Astrocyte of the spinal cord (primary cell): ENCODE data around the gene CPZ.

ENCODE experiments used
- DNase-seq: peaks from one replicate; pipeline ENCODE4 v3.0.0; 2011; ENCODE audit warnings: low read depth, low spot score
- H3K4me3 ChIP-seq: 2 replicates; pipeline ENCODE4 v1.5.1; 2011; ENCODE audit warnings: low read depth, mild to moderate bottlenecking, low read length, moderate library complexity
- in situ Hi-C: cut with HindIII; loops from 2 replicates; pipeline ENCODE4 v1.10.0; 2017; ENCODE audit warnings: low sequenced_read_pairs
- TF ChIP-seq, protein P1 (sequence below): IDR thresholded peaks from 2 replicates; pipeline ENCODE4 v1.5.1; 2012; ENCODE audit warnings: low read depth, mild to moderate bottlenecking, low read length, inconsistent platforms

Gene CPZ

DNA sequence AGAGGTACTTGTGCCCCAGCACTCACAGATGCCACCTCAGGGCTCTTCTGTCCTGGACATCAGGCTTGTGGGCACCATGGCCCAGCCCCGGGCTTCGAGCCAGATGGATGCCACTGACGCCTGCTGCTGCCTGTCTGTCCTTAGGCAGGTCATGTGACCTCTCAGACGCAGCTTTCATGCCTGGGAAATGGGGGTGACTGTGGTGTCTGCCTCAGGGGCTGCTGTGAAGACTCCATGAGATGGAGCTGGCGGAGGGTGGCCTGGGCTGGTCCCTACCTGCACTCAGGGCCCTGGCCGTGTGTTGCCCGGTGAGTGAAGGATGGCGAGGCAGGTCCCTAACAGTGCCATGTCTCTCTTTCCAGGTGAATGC is 6.5 kb downstream of the CPZ start:
- TF ChIP-seq, protein P1, sequence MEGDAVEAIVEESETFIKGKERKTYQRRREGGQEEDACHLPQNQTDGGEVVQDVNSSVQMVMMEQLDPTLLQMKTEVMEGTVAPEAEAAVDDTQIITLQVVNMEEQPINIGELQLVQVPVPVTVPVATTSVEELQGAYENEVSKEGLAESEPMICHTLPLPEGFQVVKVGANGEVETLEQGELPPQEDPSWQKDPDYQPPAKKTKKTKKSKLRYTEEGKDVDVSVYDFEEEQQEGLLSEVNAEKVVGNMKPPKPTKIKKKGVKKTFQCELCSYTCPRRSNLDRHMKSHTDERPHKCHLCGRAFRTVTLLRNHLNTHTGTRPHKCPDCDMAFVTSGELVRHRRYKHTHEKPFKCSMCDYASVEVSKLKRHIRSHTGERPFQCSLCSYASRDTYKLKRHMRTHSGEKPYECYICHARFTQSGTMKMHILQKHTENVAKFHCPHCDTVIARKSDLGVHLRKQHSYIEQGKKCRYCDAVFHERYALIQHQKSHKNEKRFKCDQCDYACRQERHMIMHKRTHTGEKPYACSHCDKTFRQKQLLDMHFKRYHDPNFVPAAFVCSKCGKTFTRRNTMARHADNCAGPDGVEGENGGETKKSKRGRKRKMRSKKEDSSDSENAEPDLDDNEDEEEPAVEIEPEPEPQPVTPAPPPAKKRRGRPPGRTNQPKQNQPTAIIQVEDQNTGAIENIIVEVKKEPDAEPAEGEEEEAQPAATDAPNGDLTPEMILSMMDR, result no peak
- in situ Hi-C loops, result no loop called here
- H3K4me3 ChIP-seq, result no peak overlapping the region
- no peak for DNase-seq

DNA sequence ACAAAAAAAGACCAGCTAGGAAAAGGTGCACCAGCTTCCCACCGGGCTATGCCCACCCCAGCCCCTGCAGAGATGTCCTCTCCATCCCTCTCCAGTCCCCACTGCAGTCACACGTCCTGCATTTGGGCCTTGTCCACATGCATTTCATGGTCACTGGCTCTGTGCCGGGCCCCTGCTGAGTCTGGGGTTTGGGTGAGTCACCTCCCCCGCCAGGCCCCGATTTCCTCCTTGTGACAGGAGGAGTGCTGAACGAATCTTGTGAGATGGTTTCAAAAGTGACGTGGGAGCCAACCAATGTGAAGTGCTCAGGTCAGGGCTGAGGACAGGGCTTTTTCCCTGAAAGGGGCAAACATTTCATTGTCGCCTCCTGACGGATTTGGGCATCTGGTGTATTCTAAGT is 7.1 kb downstream of the CPZ start:
- H3K4me3 ChIP-seq, result no peak overlapping the region
- peak; percentile 91 for DNase-seq
- in situ Hi-C loops, result no loop called here
- TF ChIP-seq, protein P1, result no peak

- in situ Hi-C loops, result no loop called here
- H3K4me3 ChIP-seq, result no peak overlapping the region
- TF ChIP-seq, protein P1, result no peak
- DNase-seq, result no peak
These were observed 7.7 kb downstream of the CPZ start for GRCh38 chr4:8600266-8600665.

DNA sequence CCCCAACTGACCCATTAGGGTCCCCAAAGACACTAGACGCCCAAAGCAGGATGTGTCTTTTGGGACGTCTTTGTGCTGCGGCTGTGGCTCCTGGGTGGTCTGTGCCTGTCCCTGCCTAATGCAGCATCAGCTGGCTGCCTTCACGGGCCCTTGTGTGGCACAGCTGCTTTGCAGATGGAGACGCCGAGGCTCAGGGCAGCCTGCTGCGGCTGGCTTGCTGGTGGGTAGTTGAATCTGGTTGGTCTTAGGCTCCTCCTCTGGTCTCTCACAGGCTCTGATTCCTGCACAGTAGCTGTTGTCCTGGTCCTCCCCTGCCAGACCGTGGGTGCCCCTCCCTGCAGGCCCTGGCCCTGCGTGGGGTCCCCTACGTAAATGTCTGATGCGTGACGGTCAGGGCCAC is 8.1 kb downstream of the CPZ start:
- no peak overlapping the region for H3K4me3 ChIP-seq
- in situ Hi-C loops, result no loop called here
- DNase-seq, result no peak
- TF ChIP-seq, protein P1, result no peak

DNA sequence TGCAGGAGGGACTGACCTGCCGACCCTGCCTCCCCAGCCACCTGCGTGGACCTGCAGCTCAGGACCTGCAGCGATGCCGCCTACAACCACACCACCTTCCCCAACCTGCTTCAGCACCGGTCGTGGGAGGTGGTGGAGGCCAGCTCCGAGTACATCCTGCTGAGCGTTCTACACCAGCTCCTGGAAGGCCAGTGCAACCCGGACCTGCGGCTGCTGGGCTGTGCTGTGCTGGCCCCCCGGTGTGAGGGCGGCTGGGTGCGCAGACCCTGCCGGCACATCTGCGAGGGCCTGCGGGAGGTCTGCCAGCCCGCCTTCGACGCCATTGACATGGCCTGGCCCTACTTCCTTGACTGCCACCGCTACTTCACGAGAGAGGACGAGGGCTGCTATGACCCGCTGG is 8.5 kb downstream of the CPZ start:
- no peak overlapping the region for H3K4me3 ChIP-seq
- DNase-seq, result no peak
- in situ Hi-C loops, result no loop called here
- TF ChIP-seq, protein P1, result no peak

DNA sequence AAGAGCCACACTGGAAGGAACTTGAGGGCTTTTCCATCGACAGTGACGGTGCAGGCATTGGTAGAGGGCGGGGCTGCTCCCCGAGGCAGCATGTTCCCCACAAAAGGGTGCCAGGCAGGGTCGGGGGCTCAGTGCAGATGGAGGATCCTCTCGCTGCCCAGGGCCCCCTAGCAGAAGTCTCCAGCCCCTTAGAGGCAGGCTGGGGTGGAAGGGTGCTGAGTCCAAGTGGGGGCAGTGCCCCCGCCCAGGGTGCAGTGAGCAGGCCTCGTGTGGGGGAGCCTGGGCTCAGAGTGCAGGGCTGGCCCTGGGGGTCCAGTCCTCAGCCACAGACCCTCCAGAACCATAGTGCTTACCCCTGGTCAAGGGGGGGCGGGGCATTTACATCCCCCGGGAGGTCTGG is 9.0 kb downstream of the CPZ start:
- TF ChIP-seq, protein P1, result no peak

More for the DNA sequence above, 9.0 kb downstream of the CPZ start:
- no peak for DNase-seq
- in situ Hi-C loops, result no loop called here
- H3K4me3 ChIP-seq, result no peak overlapping the region
